ENCODE data around the gene KIRREL3.

Gene KIRREL3

DNA sequence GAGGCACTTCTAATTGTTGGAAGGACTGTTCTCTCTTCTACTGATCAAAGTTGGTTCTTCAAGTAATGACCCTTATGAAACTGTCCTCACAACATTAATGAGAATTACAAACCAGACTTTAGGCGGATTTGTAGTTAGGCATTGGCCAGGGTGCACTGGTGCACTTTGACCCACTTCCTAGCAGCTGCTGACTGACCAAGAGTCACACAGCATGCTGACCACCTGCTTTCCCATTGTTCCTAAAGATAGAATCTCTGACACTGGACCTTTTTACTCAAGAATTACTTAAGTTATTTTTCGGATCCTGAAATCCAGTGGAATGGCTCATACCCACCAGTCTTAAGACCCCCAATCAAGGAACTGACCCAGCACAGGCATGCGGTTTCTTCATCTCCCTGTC lies 381.1 kb downstream of the KIRREL3 start:
- no peak for DNase-seq

DNA sequence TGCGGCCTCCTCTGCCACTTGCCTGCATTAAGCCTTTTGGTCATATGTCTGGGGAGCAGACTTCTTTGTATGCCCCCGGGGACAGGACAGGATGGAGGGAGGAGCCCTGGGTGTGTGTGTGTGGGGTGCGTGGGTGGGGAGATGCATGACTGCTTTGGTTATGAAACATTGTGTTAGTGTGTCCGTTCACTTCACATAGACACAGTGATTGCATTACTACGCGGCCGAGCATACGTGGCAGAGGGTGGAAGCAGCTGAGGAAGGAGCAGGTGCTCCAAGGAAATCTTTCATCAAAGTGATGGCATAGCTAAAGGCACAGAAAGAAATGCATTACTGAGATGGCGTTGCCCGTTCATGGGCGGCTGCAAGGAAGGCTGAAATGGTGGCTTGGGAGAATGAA lies 384.7 kb downstream of the KIRREL3 start:
- no peak for DNase-seq

DNA sequence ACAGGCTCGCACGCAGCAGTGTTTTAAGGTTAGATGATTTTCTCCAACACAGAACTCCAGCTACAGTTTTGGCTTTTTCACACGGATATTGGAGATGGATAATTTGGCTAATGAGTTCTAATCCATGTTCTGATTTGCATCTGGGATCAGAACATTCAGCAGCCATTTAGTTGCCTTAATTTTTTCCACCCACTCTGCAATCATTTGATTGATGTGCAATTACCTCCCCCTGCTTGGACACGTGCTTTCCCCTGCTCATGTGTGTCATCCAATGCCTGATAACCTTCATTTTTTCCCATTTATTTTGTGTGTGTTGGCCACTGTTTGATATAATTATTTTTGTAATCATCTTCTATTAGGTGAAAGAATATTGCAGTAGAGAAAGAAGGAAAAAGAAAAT lies 387.3 kb downstream of the KIRREL3 start:
- DNase-seq, result no peak

DNA sequence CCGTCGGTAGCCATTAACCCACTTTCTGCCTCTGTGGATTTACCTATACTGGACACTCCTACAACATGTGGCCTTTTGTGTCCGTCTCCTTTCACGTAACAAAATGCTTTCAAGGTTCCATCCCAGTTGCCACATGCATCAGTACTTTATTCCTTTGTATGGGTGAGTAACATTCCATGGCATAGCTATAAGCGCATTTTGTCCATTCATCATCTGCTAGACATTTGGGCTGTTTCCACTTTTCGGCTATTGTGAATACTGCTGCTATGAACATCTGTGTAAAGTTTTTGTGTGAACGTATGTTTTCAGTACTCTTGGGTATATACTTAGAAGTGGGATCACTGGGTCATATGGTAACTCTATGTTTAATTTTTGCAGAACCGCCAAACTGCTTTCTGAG lies 387.9 kb downstream of the KIRREL3 start:
- no peak for DNase-seq

DNA sequence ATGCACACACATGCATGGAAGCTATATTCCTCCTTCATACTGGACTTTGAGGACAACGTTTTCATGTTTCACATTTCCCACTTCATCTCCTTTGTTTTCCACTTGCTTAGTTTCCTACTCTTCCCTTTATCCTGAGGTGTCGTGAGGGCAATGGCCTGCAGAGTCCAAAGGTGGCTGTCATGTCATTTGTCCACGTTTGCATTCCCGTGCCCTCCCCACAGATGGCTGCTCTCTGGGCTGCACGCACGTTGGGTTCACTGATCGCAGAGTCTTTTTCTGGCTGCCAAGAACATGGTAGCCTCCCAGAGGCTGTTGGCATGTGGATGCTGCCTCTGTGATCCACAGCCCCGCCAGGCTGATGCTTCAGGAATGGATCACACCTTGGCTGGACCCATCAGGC lies 389.1 kb downstream of the KIRREL3 start:
- no peak for DNase-seq

DNA sequence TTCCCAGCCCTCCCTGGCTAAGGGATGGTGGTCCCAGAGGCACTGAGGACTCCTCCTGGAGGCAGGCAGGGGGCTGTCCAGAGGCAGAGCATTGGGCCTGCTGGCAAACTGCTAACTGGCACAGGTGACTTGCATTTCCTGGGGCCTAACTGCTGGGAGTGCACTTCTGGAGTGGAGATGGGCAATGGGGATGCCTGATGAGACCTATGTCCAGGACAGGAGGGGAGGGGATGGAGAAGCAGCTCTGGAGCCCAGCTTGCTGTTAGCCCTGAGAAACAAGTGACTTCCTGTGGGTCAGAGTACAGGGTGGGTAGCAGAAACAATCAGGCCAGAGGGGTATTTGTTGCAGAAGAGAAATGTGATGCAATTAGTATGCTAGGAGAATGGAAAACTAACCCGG lies 391.9 kb downstream of the KIRREL3 start:
- no peak for DNase-seq

DNA sequence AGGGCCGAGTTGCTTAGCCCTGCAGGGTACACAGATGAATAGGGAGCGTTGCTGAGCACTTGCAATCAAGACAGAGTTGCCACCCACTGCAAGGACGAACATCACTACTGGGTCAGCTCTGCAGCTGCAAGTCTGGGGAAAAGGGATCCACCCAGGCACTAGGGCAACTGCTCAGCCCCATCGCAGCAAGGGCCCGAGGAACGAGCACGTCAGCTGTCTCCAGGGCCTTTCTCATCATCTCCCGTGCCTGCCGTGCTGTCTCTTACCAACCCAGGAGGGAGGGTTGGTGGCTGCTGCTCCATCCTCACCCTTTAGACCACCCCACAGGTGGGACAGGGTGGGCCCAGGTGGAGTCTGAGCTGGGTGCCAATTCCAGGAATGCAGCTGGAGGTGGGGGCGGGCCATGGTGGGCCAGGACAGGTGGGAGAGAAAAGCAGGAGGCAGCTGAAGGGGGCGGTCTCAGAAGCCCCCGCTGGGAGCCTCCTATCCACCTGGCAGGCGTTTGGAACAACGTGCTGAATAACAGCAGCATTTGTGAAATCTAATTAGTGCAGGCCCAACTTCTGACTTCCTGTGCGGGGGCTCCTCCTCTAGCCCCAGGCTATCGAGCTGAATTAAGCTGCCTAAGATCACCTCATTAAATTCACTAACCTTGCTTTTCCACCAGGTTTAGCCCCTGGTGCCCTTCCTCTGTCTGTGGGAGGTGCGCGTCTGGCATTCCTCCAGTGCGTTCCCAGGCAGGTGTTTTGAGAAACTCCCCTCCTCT lies 392.6 kb downstream of the KIRREL3 start:
- no peak for DNase-seq

DNA sequence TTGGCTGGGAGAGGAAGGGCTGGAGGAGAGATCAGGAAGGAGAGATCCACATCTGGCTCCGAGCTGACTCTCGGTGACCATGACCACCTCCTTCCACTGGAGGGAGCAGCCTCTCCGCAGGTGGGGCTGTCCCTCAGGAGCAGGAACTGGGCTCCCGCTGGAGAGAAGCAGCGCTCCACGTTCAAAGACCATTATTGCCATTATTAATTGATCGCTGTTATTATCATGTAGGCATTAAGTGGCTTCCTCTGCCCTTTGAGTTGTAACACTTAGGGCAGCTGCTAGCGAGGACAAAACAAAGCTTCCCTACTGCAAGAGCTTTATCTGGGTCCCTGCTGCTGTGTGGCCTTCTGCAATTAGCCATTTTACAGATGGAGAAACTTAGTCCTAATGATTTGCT lies 393.2 kb downstream of the KIRREL3 start:
- DNase-seq, result no peak

DNA sequence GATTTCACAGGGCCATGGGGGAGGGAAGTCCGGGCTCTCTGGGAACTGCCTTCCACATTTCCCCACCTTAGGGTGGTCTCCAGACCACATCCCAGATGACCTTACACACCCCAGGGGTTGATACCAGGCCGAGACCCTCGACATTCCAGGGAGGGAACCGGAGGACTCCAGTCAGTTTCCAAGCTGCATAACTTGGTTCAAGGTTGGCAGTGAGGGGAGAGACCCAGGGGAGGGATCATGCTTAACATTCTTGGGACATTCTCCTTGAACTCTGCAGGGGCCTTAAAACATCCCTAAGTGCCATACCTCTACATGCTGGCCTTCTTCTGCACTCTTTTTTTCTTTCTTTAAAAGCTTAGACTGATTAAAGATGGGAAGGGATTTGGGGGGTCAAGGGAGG lies 394.1 kb downstream of the KIRREL3 start:
- no peak for DNase-seq

DNA sequence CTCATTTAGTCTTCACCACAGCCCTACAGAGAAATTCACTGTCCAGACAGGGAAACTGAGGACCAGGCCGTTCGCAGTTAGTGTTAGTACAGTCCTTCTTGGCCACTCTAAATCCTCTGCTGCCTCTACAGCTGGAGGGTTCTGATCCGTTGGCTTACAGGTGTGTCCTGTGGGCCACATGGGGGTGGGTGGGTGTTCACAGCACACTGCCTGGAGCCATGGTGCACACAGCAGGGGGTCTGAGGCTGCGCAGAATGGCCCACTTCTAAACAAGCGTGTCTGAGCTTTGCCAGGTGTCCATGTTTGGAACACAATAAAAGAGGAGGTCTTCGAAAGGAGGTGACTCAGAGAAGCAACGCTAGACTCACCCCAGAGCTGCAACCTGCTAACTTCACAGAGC lies 396.1 kb downstream of the KIRREL3 start:
- DNase-seq, result no peak

DNA sequence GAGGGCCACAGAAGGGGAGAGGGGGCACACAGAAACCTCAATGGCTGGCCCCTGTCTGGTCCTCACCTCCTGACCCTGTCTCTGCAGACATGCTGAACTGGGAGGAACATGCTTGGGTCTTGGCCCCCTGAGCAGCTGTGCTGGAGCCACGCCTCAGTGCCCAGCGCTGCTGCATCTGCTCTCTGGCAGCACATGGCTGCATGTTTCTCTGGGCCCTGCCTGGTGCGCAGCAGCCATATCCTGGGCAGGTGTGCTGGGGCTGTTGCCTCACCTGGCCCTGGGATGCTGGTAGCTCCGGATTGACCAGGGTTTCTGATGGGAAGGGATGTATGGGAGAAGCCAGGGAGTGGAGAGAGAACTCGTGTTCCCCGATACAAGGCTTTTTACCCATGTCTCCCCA lies 397.1 kb downstream of the KIRREL3 start:
- DNase-seq, result no peak

DNA sequence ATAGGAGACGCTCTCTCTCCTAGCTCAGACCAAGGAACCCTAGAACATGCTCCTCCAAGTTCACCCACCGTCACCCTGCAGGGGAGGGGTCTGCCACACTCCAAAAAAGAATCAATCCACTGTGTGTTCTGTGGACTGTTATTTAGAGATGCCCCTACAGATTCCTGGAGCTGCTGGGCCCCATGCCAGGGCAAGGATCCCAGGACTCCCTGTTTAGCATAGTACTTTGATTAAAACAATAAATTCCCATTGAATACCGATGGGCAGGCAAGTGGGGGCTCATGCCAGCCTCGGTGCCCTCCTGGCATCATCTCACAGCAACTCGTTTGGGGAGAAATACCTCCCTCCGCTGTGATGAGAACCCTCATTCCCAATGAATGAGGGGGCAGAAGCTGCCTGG lies 397.6 kb downstream of the KIRREL3 start:
- no peak for DNase-seq

DNA sequence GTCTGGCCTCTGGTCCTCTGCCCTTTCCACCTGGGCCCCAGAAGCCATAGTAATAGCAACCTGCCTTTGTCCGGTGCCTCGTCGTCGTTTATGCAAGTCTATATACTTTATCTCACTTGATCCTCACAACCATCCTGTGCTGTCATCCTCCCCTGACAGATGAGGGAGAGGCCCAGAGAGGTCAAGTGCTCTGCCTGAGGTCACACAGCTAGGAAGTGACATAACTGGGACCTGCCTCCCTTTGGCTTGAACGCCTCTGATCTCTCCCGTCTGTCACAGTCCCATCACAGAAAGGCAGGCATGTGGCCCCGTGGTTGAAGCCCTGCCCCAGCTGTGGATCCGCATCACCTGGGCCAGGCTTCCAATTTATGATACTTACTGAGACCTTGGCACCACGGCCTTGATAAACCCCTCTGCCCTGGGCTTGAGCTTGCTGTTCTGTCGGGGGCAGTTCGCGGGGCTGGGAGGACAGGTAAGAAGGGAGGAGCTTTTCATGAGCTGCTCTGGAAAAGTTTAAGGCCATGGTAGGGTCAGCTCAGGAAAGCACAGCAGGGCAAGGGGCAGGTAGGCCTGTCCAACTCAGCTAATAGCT lies 398.1 kb downstream of the KIRREL3 start:
- DNase-seq, result no peak

DNA sequence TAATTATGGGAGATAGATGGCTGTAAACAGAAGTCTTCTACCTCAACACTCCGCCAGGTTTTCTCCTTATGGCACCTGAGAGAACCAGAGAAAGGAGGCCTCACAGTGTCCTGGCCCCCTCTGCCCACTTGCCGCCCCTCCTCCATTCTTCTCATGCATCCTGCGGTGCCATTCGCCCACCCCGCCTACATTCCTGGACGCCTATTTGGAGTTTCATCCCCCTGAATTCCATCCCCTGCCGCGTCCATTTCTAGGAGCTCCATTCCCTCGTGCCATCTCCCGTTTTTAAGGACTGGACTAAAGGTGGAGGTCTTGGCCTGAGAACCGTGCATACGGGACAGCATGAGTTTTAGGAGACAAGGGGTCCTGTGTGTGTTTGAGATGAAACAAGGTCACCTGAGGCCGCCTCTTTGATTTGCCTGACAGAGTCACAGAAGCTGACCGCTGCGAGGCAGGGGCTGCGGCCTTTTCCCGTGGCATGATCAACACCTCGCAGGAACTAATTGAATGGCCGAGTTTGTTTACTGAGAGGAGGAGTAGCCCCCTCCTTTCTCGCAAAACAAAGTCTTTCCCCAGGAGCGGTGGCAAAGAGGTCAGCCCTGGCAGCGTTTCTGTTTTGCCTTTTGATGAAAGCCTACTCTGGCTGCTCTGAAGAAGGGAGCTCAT lies 398.9 kb downstream of the KIRREL3 start:
- no peak for DNase-seq

DNA sequence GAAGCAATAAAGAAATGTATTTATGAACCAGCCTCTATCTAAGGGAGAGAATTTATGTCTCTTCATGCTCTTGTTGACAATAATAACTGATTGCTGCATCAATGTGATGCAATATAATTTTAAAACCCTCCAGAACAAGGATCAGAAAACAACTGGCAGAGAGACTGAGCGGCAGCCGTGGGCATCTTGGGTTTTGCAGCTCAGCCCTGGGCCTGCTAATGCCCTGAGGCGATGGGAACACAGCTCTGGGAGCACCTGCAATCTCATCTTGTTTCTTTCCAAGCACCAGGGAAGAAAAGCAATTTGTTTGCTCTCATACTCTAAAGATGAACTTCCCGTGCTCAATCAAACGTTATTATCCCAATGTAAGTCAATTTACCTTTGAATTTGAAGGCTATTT lies 399.4 kb downstream of the KIRREL3 start:
- no peak for DNase-seq

DNA sequence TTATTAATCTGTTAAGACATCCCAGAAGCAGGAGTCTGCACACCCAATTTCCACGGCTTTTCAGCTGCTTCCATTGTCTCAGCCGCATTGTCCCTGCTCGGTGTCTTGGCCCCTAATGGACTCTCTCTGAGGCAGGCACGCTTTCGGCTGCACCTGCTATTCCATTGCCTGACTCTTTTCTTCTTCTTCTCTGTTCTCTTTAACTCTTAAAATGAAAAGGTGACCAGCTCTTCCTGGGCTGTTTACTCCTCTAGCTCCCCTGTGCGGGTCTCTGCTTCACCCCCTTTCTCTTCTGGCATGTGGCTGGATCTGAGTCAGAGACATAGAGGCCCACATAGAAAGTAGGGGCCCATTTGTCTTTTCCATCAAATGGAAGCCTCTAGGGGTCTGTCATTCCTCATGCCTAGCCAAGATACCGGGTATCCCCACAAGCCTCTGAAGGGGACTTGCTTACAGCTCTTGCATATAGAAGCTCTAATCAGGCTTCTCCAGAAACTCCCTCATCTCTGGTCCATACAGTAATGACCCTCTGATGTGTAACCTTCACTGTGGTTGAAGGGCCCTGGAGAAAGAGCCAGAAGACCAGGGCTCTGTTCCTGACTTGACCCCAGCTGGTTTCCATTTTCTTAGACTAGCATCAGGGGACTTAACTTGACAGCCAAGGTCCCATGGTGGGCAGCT lies 401.2 kb downstream of the KIRREL3 start:
- no peak for DNase-seq

DNA sequence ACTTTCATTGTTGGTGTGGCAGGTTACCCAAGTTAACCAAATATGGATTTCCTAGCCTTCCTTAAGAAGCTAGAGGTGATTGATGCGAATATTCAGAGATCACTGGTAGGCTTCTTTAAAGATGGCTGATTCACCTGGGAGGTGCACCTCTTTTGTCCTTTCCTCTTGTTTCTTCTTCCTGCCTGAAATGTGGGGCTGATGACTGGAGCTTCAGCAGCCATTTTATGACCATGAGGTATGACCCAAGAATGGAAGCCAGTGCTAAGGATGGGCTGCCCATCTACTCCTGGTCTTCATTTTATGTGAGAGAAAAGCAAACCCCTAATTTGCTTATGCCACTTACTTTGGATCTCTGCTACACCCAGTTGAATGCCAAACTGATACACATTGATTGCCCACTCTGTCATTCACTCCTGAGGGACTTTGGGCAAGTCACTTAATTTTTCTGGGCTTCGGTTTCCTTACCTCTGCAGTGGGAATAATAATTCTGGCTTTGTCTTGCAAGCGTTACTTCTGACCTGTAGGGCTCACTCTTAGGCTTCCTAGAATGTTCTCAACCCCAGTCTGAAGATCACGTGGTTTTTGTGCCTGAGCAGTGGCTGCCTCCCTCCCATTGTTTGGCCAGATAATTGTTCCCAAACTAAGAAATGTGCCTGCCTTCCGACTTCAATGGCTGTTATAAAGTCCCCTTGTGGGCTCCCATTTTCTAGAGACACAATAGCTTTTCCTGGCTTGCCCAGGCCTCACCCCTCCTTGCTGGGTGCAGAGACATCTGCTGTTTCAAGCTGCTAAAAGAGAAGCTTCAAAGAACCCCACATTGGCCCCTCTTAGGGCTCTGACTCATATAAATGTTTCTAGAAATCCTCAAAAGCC lies 402.0 kb downstream of the KIRREL3 start:
- DNase-seq, result no peak

DNA sequence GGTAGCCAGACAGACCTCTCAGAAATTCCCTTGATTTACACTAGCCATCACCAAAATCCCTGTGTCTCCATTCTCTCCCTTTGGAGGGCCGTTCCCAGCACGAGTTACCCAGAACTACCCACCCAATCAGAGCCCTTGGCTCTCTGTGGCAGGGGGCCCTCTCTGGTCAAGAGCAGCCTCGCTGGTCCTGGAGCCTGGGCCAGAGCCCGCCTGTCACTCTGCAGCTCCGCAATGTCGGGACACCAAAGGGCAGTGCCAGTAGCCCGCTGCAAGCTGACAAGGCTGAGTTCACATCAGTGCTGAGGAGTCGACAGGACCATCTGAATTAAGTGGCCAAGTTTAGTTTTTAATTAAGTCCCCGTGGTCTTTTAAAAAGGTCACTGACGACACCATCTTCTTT lies 403.5 kb downstream of the KIRREL3 start:
- no peak for DNase-seq

DNA sequence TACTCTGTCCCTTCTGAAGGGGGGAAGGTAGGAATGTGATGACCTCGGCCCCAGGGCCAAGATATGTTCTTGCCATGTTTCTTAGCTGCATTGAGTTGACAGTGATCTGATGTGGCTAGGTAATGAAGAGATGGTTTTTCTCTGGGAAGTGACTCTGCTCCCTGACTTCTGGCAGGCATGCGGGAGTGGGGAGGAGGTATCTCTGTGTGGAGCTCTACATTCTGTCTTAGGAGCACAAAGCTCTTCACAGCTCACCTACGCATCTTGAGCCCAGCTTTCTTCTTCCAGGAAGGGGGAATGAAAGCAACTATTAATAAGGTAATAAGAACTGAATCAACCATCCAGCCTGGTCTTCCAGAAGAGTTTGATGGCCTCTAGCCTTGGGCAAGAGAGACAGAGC lies 404.1 kb downstream of the KIRREL3 start:
- no peak for DNase-seq

DNA sequence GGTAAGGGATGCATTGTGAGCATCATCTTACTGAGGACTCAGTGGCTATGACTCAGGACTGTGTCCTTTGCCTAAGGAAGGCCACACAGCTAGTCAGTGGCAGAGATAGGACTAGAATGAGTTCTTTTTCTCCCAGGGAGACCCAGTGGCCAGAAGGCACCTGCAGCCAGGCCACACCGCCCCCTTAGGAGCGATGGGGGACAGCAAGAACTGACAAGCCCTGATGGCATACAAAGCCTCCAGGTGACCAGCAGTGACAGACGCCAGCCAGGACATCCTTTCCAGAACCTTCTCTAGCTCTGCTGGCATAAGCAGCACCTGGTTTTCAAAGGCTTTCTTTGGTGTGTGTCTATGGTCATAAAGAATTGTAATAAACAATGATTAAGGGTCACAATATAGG lies 405.0 kb downstream of the KIRREL3 start:
- DNase-seq, result no peak

DNA sequence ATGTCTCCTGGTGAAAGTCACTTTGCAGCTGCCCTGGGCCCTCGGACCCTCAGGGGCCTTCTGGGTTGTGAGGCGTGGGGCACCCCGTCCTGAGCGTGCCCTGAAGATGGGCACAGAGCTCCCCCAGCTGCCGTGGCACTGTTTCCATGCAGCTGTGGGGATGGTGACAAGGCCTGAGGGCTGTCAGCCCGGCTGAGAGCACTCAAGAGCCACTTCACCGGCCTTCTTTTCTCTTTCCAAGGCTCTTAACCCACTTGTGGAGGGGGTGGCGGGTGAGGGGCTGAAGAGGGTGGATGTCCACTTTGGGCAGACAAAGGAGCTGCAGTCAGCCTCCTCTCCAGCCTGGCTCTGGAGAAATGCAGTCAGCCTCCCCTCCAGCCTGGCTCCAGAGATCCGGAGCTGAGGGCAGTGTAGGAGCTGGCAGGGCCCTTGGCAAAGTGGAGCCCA lies 405.6 kb downstream of the KIRREL3 start:
- no peak for DNase-seq

DNA sequence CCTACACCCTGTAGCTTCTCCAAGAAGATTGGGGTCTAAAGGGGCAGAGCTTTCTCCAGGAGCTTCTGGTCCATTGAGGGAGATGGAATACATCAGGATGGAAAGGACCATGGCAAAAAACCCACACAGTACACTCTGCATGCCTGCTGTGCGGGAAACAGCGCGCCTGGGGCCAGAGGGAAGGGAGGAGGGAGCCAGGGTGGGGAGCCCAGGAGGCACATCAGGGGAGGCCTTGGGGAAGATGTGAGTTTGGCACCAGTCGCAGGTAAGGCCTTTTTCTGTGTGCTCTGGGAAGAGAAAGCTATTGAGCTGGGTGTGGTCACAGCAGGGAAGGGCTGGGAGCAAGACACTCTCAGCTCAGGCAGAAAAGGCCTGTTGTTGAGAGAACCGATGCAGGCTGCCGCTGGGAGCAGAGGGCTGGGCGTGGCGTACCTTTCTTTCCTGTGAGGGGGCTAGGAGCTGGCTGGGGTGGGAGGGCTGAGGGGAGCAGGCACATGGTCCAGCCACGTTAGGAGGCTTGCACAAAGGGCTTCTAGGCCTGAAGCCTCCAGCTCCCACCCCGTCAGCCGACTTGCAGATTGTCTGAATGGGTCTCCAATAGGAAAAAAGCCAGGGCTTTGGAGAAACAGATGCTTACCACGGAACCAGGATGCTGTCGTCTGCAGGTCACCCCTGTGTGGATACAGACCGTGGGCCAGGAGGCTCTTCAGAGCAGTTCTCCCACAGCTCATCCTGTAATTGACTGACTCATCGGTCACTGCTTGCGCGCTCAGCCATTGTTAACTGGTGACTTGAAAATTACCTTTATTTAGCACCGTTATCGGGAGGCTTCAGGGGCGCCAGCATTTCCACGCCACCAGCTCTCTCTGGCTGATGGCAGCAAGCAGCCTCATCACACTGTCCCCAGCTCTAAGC lies 407.8 kb downstream of the KIRREL3 start:
- no peak for DNase-seq
